Measurements from ENCODE around the gene NHS. TPM values are rescaled to one million over a fixed set of nuclear protein-coding genes. Genes with fewer than 3 reads are reported as not detected.

NHS gene
- total RNA-seq, 1 experiment from 2014 or later: 6.2 TPM

DNA sequence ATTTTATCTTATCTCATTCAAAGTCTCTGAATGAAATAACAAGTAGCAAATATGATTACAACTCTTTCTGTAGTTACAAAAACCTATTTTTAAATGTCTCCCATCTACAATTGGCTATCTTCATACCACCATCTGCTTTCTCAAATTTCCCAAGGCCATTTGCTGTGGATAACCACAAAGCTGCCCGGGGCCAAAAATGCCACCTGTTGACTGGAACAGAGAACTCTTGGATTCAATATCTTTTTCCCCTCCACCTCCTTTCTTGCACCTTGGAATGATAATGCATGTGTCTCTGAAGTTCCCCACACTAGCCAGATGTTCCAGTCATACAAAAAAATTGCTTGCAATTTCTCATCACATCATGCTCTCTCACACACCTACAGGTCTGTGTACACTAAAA is 269.0 kb downstream of the NHS start:
- ChIA-PET CTCF (no interaction called here), POLR2A (no interaction called here)
- TF ChIP-seq CTCF (IDR thresholded peaks at IDR 0.05; ENCODE audit: unreplicated experiment): no peak
- Mint-ChIP-seq H3K27me3 (ENCODE audit: insufficient read depth, unreplicated experiment) (no peaks in the 10 kb centered on the region), H3K4me1 (ENCODE audit: insufficient read depth, unreplicated experiment) (no peaks in the 10 kb centered on the region), H3K9me3 (ENCODE audit: unreplicated experiment) (peaks cover 7% of the 10 kb centered on the region), H3K27ac (ENCODE audit: low read depth, unreplicated experiment) (no peak overlapping the region), H3K4me3 (ENCODE audit: unreplicated experiment) (no peak overlapping the region), H3K36me3 (ENCODE audit: insufficient read depth, unreplicated experiment) (no peaks in the 10 kb centered on the region)
- no peak for DNase-seq (ENCODE audit: unreplicated experiment)
- intact Hi-C loops (cut with micrococcal nuclease): no loop called here
- BruUV-seq (replicated peaks): no TSS peak

GRCh38 chrX:17654116-17654515 is 279.1 kb downstream of the NHS start:
- DNase-seq (ENCODE audit: unreplicated experiment): no peak
- peaks cover 4% of the 10 kb centered on the region for H3K36me3 Mint-ChIP-seq (ENCODE audit: insufficient read depth, unreplicated experiment)
- H3K9me3 Mint-ChIP-seq (ENCODE audit: unreplicated experiment): peaks cover 8% of the 10 kb centered on the region
- CTCF ChIA-PET: no interaction called here
- peaks cover 12% of the 10 kb centered on the region for H3K27me3 Mint-ChIP-seq (ENCODE audit: insufficient read depth, unreplicated experiment)
- H3K27ac Mint-ChIP-seq (ENCODE audit: low read depth, unreplicated experiment): no peak overlapping the region
- no peaks in the 10 kb centered on the region for H3K4me1 Mint-ChIP-seq (ENCODE audit: insufficient read depth, unreplicated experiment)
- H3K4me3 Mint-ChIP-seq (ENCODE audit: unreplicated experiment): no peak overlapping the region
- no TSS peak for BruUV-seq (replicated peaks)
- TF ChIP-seq CTCF (IDR thresholded peaks at IDR 0.05; ENCODE audit: unreplicated experiment): no peak
- intact Hi-C loops (cut with micrococcal nuclease): no loop called here
- POLR2A ChIA-PET: no interaction called here

DNA sequence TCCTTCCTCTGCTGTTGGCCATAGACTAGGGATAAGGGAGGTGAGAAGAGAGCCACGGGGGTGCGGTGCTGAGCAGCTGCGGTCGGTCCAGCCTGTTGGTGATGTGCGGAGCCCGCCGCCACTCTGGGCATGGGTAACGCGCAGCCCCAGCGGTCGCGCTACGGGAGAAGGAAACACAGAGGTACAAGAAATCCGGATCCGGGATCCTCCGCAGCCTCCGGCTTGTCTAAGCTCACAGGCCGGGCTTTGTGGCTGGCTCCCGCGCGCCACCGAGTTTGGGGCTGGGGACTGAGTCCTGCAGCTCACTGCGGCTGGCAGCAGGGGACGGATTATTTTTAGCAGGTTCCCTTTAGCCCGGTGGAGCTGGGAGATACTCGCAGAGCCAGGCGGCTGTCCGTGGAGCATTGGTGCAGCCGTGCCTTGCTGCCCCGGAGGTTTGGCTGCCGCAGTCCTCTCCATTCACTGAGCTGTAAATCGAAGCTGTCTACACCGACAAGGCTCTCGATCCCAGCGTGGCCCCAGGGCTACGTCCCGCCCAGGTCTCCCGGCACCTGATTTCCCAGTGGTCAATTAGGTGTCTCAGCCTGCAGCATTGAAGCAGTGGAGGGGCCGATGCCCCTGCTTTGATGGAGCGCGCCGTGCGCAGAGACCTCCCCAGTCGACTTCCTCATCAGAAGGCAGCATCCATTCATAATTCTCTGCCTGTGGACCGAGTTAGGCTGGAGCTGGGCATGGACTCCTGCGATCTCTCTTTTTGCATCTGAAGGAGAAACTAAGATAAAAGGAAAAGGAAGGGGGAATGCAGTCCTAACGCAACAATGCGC is 280.4 kb downstream of the NHS start:
- Mint-ChIP-seq H3K9me3 (ENCODE audit: unreplicated experiment) (peaks cover 8% of the 10 kb centered on the region), H3K4me3 (ENCODE audit: unreplicated experiment) (no peak overlapping the region), H3K4me1 (ENCODE audit: insufficient read depth, unreplicated experiment) (no peaks in the 10 kb centered on the region), H3K27me3 (ENCODE audit: insufficient read depth, unreplicated experiment) (peaks cover 12% of the 10 kb centered on the region), H3K27ac (ENCODE audit: low read depth, unreplicated experiment) (no peak overlapping the region), H3K36me3 (ENCODE audit: insufficient read depth, unreplicated experiment) (peaks cover 4% of the 10 kb centered on the region)
- TF ChIP-seq CTCF (IDR thresholded peaks at IDR 0.05; ENCODE audit: unreplicated experiment): no peak
- BruUV-seq (replicated peaks): no TSS peak
- ChIA-PET POLR2A (no interaction called here), CTCF (no interaction called here)
- intact Hi-C loops (cut with micrococcal nuclease): no loop called here
- no peak for DNase-seq (ENCODE audit: unreplicated experiment)

DNA sequence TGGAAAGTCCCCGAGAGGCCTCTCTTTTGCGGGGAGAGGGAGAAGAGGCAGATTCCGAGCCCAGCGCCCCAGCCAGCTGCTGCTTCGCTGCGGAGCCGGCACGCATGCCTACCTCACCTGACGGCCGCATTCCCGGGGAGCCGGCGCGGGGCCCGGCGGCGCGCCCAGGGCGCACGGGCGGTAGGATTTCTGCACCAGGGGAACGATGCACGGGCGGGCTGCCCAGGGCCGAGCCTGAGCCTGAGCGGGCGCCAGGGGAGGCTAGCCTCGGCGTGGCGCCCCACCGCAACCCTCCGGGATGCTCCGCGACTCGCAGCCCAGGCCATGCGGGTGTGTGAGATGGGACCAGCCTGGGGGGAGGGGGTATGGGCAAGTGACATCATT is 281.0 kb downstream of the NHS start:
- intact Hi-C loops (cut with micrococcal nuclease): no loop called here
- Mint-ChIP-seq H3K4me3 (ENCODE audit: unreplicated experiment) (no peak overlapping the region), H3K36me3 (ENCODE audit: insufficient read depth, unreplicated experiment) (peaks cover 4% of the 10 kb centered on the region), H3K4me1 (ENCODE audit: insufficient read depth, unreplicated experiment) (no peaks in the 10 kb centered on the region), H3K27me3 (ENCODE audit: insufficient read depth, unreplicated experiment) (peaks cover 12% of the 10 kb centered on the region), H3K9me3 (ENCODE audit: unreplicated experiment) (peaks cover 8% of the 10 kb centered on the region), H3K27ac (ENCODE audit: low read depth, unreplicated experiment) (no peak overlapping the region)
- DNase-seq (ENCODE audit: unreplicated experiment): no peak
- no TSS peak for BruUV-seq (replicated peaks)
- CTCF ChIA-PET: no interaction called here
- POLR2A ChIA-PET: no interaction called here
- no peak for TF ChIP-seq CTCF (IDR thresholded peaks at IDR 0.05; ENCODE audit: unreplicated experiment)
